NOMO-1 treated with dmso at 0.1 percent for 144 hours (cell line): ENCODE results near the gene STK32B.
"Not testable (repeated sequence)": the region's sequence is repeated elsewhere in the genome, so short reads cannot be mapped to it uniquely, and the experiment has no call there.

Experiments
- DNase-seq: peaks from one replicate; lab custom pipeline; 2025; ENCODE audit not compliant: unreplicated experiment; lab: John Stamatoyannopoulos, UW

Gene STK32B

DNA sequence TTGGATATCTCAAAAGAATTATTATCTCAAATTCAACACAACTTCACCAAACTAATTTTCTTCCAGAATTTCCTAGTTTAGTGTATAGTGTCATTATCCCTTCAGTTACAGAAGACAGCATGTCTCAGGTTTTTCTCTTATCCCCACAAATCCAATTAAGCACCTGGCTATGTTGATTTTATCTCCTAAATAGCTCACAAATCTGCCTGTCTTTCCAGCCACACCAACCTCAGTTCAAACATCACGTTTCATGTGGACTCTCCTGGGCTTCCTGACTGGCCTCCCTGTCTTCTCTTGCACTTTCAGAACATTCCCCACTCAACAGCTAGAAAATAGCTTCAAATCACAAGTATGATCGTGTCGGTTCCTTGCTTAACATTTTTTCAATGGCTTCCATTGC, 14.8 kb downstream of the STK32B start:
- DNase-seq: no peak

DNA sequence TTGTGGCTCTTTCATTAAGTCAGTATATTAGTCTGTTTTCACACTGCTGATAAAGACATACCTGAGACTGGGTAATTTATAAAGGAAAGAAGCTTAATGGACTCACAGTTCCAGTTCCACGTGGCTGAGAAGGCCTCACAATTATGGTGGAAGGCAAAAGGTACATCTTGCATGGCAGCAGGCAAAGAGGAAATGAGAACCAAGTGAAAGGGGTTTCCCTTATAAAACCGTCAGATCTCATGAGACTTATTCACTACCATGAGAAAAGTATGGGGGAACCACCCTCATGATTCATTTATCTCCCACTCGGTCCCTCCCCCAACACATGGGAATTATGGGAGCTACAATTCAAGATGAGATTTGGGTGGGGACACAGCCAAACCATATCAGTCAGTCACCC, 15.7 kb downstream of the STK32B start:
- DNase-seq: not testable (repeated sequence)

DNA sequence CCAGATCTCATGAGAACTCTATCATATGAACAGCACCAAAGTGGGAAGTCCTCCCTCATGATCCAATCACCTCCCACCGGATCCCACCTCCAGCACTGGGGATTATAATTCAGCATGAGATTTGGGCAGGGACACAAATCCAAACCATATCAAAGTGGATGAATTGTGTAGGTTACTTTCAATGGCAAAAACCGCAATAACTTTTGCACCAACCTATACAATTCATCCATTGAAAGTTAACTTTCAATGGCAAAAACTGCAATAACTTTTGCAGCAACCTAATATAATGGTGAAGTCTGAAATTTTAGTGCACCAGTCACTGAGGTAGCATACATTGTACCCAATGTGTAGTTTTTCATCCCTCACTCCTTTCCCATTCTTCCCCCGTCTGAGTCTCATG, 16.6 kb downstream of the STK32B start:
- no peak for DNase-seq

DNA sequence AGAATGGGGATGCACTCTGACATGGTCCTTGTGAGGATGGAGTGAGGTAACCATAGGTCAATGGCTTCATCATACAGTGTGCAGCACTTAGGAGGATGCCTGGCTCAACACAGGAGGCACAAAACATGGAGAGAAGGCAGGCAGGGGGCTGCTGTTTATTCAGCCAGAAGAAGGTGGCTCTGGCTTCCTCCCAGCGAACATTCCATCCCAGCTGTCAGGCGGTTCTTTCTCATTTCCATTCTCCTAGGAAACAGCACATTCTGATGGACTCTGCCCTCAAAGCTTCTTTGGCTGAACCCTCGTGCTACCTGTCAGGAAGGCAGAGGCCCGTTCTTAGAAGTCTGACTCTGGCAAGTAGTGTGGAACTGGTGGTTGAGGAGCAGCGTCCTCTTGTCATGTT, 18.6 kb downstream of the STK32B start:
- no peak for DNase-seq

DNA sequence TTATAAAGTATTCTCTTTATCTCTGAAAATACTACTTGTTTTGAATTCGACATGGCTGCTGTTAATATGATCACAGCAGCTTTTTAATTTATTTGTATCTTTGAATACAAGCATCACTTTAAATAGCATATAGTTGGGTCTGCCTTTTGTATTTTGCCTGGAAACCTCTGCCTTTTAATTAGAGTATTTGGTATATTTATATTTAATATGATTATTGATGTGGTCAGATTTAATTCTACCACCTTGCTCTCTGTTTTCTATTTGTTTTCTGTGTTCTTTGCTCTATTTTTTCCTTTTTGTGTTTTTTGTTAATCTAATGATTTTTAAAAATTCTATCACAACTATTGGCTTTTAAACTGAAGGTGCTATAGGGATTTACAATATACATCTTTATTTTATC, 21.7 kb downstream of the STK32B start:
- DNase-seq: no peak

DNA sequence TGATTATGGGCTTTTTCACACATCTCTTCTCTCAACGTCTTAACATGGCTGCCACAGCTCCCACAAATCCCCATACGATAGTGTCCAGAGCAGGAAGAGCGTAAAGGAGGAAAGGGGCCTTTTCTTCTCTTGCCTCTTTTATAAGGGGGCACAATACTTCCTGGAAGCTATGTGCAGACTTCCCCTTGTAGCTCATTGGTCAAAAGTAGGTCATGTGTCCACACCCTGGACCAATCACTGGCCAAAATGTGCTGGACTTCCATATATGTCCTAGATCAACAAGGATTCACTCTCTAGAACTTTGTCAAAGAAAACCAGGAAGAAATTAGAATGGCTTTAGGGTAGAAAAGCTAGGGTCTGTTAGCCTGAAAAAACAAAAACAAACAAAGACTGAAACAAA, 26.7 kb downstream of the STK32B start:
- DNase-seq: no peak

DNA sequence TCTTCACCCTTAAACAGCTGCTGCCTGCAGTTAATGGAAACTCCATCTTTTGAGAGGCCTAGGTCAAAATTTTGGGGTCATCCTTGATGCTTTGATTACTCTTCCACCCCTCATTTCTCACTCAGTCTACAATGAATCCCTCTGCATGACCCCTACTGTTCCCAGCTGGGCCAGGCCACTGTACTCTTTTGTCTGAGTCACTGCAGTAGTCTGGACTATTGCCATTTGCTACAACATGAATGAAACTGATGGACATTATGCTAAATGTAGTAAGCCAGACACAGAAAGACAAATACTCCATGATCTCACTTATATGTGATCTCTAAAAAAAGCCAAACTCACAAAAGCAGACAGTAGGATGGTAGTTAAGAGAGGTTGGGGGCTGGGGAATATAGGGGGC, 28.3 kb downstream of the STK32B start:
- DNase-seq: no peak

DNA sequence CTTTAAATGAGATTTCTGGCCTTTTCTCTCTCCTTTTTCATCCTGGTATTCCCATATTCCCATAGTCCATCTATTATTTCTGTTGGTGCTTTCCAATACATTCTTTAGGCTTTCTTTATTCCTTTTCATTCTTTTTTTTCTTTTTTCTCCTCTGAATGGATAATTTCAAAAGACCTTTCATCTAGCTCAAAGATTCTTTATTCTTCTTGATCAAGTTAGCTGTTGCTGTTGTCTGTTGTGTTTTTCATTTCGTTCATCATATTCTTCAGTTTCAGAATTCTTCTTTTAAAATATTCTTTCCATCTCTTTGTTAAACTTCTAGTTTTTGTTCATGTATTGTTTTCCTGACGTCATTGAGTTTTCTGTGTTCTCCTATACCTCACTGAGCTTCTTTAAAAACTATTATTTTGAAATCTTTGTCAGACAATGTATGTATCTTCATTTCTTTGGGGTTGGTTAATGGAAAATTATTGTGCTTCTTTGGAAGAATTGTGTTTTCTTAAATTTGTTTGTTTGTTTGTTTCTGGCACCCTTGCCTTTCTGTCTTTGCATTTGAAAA, 30.2 kb downstream of the STK32B start:
- DNase-seq: no peak

DNA sequence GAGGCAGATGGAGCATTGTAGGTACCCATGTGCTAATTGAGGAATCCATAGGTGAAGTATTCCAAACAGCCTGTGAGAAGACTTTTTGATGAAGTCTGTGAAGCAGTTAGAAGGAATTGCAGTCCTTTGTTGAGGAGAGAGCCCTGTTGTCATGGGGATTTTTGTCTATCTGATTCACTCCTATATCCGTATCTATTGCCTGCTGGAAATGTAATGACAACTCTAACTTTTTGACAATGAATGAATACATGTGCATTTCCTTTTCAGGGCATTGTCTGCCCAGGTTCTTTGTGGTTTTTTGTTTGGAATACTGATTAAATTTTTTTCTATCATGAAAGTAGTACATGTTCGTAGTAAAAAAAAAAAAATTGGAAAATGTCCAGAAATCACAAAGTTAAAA, 31.1 kb downstream of the STK32B start:
- DNase-seq: no peak

DNA sequence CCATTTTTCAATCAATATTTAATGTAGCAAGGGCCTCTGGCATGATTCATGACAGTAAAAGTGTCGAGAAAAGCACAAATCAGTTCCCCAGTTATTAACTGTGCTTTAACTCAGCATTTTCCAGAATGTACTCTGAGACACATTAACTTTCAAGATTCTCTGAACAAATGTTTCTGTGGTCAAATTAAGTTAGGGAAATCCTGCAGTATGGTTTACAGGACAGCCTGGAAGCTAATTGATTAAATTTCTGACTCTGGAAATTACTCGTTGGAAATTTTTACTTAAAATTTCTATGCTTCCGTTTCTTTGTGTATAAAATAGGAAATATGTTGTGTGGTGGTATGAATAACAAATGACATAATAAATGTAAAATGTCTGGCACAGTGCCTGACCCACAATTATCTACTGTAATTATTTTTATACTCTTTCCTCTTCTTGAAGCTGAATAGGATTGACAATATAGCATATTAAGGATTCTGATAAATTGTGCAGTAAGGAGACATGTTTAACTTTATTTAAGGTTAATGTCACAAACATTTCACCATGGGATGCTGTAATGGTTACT, 33.7 kb downstream of the STK32B start:
- no peak for DNase-seq

DNA sequence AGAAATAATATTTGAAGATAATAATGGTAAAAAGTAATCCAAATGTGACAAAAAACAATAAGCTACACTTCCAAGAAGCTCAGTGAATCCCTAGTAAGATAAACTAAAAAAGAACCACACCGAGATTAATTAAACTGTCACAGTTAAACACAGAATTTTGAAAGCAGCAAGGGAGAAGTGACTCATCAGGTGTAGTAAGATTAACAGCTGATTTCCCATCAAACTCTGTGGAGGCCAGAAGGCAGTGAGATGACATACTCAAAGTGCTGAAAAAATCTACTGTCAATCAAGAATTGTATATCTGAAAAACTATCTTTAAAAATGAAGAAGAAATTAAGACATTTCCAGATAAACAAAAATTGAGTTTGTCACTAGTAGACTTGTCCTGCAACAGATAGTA, 35.3 kb downstream of the STK32B start:
- no peak for DNase-seq

DNA sequence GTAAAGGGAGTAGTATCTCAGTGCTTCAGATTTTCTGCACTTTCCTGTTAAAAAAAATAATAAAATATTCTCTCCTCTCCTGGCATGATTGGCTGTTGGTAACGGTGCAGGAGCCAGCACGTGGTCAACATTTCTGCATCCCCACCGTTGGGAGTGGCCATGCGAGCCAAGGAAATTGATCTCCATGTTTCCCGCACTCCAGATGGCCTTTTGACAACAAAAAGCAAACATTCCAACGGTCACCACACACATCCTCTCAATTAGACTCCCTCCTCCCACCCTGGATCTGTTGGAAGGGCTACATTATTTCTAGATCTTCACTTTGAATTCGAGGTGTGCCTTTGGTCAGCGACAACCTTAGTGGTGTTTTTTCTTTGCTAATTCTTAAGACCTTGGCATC, 45.0 kb downstream of the STK32B start:
- DNase-seq: no peak

DNA sequence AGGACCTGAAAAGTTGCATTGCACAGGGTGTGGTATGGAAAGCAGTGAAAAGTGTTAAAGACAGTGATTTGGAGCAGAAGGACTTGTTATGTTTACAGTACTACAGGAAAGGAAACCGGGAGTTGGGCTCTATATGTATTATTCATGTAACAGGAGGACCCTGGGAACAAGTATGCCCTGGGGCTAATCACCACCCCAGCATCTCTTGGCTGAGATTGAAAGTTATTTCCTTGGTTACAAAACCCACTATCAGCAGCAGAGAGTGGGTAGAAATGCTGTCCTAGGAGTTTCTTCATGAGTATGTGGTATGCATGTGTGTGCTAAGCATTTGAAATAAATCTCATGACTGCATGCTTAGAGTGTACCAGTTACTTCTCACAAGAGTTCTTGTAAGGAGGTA, 46.9 kb downstream of the STK32B start:
- no peak for DNase-seq

DNA sequence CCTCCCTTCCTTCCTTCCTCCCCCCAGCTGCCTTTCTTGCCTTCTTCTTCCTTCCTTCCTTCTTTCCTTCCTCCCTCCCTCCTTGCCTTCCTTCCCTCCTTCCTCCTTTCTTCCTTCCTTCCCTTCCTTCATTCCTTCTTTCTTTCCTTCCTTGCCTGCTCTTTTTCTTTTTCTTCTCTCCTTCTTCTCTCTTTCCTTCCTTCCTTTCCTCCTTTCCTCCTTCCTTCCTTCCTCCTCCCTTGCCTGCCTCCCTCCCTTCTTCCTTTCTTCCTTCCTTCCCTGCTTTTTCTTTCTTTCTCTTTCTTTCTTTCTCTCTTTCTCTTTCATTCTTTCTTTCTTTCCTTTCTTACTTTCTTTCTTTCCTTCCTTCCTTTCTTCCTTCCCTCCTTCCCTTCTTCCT, 49.1 kb downstream of the STK32B start:
- no peak for DNase-seq

DNA sequence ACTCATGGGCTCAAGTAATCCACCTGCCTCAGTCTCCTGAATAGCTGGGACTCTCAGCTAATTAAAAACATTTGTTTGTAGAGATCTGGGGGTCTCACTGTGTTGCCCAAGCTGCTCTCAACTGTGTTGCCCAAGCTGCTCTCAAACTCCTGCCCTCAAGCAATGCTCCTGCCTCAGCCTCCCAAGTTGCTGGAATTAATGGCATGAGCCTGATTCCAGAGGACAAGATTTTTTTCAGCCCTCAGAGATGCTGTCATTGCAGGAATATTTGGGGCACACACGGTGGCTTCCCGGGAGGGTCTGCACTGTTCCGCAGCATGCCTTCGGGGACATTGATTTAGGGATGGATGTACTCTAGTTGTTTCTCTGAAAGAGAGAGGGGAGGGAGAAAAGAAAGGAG, 49.7 kb downstream of the STK32B start:
- DNase-seq: no peak

DNA sequence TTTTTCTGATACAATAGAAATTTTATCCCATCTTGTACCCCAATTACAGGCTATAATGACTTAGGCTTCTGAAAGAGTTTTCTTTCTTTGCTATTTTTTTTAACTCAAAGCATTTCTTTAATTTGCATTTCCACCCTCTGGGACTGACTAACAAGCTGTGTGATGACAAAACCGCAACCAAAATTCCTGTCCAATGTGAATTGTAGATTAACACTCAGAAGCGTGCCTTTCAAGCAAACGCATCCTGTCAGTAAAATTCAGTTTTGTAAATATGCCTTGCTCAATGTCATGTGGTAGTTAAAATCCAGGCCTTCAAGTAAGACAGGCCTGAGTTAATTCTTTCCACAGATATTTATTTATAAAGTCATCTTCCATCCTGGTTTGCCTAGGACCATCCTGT, 50.3 kb downstream of the STK32B start:
- no peak for DNase-seq

DNA sequence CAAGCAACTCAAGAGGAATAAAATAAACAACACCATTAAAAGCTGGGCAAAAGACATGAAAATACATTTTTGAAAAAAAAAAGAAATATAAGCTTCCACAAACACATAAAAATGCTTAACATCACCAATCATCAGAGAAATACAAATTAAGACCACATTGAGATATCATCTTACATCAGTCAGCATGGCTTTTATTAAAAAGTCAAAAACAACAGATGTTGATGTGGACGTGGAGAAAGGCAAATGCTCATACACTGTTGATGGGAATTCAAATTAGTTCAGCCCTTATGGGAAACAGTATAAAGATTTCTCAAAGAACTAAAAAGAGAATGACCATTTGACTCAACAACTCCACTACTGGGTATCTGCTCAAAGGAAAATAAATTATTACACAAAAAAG, 59.6 kb downstream of the STK32B start:
- no peak for DNase-seq

DNA sequence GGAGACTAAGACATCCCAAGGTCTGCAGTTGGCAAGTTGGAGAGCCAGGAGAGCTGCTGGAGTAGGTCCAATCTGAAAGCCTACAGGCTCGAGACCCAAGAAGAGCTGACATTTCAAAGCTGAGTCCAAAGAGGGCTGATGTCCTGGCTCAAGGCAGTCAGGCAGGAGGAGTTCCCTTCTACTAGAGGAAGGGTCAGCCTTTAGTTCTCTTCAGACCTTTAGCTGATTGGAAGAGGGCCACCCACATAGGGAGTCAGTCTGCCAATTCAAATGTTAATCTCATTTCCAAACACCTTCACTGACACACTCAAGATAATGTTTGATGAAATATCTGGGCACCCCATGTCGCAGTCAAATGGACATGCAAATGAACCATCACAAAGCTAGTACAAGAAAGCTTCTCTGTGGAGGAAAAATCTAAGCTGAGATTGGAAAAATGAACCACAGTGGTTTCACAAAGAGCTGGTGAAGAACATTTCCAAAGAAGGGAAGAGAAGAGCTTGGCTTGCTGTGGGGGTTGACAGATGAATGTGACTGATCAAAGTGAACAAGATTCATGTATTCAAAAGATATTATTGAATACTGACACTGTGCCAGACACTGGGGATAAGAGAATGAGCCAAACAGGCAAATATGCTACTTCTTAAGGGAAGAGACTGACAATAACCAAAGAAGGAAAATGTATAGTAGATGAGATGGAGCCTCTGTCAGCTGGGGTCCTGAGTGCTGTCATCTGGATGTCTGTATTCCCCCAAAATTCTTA, 61.2 kb downstream of the STK32B start:
- no peak for DNase-seq

DNA sequence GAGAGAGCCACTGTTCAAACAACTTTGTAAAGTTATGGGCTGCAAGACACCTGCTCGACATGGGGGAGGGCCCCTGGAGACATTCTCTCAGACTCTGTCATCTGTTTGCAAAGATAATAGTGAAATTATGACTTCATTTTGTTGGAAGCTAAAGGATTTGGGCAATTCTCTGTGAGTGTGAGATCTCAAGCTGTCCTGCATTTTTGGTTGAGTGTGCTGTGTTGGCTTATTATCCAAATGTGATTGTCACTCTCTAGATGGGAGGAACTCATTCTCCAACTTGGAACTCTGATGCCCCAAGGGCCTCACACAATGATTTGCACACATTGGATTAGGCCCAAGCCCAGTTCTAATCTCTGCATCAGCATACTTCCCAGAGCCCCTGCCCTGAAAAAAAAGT, 63.7 kb downstream of the STK32B start:
- DNase-seq: no peak

DNA sequence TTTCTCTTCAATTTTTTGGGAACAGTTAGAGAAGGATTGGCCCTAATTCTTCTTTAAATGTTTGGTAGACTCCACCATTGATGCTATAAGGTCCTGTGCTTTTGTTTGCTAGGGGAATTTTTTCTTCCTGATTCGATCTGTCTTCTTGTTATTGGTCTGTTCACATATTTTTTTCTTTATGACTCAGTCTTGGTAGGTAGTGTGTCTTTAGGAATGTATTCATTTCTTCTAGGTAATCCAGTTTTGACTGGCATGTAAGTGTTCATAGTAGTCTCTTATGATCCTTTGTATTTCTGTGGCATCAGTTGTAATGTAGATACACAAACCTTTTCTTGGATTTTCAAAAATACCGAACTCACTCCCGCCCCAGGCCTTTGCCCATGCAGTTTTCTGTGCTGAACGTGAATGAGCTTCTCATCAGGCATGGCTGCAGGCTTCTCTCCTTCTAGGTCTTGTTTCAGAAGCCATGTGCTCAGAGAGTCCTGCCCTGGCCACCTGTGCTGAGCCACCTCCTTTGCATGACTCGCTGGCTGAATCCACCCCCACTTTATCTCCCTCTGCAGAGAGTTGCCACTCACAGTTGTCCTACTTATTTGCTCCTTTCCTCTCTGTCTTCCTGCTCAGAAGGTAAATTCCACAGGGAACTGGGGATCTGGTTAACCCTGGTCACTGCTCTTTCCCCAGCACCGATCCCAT, 67.0 kb downstream of the STK32B start:
- no peak for DNase-seq

DNA sequence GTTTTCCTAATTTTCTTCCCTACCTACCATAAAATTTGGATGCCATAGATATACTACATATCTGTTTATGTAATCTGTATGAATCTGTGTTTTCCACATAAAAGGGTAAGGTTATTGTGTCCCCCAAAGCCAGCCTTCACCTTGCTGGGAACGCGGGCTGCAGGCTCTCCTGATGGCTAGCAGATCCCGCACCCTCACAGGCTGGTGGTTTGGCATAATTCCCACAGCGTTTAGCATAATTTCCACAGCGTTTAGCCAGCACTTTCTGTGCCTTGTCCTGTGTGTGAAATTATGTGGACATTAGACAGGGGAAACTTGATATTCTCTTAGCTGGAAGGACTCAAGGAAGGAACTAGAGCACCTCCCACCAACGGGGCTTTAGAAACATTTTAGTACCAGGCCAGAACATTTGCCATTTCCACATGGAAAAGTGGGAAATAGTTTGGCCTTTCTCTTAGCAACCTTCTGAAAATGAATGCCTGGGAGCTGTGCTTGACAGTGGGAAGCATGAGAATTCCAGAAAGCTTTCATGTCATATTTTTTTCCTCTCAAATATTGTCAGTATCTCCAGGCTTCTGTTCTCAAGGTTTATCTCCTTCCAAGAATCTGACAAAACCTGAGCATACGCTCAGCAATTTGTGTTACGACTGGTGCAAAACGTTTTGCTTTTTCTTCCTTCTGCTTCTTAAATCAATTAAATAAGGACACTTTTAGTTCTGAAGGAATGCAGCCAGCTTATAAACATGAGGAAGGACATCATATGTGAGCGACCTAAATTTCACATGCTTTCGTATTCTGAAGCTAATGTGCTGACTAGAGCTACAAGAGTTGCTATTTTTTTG, 67.9 kb downstream of the STK32B start:
- no peak for DNase-seq
